ENCODE data around the gene EIF3I. TPM values are rescaled to one million over a fixed set of nuclear protein-coding genes. Genes with fewer than 3 reads are reported as not detected.

The EIF3I gene
- total and polyA plus RNA-seq, 2 of the 8 experiments (the other 6 are each of a cell fraction or from before 2014, with no cell fraction given): 247 to 346 TPM

DNA sequence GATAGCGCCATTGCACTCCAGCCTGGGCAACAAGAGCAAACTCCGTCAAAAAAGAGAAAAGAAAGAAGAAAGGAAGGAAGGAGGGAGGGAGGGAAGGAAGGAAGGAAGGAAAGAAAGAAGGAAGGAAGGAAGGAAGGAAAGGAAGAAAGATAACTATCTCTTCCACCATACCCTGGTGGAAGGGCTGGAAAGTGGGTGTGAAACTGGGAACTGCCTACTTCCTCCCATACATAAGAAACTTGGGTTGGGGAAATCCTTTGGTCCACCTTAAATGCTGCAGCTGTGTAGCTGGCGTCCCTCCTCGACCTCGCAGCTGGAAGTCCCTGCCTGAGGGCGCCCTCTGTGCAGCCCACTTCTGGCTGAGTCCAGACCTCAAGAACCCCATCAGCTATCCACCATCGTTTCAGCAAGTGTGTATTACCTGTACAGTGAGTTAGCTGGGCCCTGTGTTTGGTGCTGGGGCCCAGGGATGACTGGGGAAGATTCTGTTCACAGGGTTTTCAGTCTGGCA is 20.2 kb downstream of the EIF3I start:
- ChIA-PET CTCF (ENCODE audit: partially characterized antibody) (interaction anchor here (1.1 to 7.3 kb wide), 6 partner anchors 9 to 74 kb away, joined by 4 to 70 read pairs (median 6); partner anchors contain the start of gene LCK), POLR2A (ENCODE audit: partially characterized antibody) (interaction anchor here (0.9 to 9.1 kb wide), 11 partner anchors 8 to 93 kb away, joined by 3 to 73 read pairs (median 4); partner anchors contain the start of genes HDAC1, LCK and MARCKSL1)
- Histone ChIP-seq H2BK15ac (ENCODE audit: low read length) (no peak overlapping the region), H4K8ac (ENCODE audit: extremely low read depth, insufficient read depth, low read length) (no peak overlapping the region), H3K18ac (ENCODE audit: extremely low read depth, low read length) (peak overlapping the region; percentile 78), H2BK12ac (ENCODE audit: low read depth, low read length) (no peak overlapping the region), H2BK120ac (replicated peaks; ENCODE audit: low read depth, low read length) (no peak overlapping the region), H4K91ac (replicated peaks; ENCODE audit: insufficient read length, low read length) (peak overlapping the region; percentile 62), H3K9me3 (ENCODE audit: insufficient read depth in 2 of 2, low read depth in 1 of 2, low read length in 1 of 2) (no peaks in the 10 kb centered on the region), H3K27ac (ENCODE audit: low read depth, low read length) (no peak overlapping the region), H3K79me1 (ENCODE audit: low read depth, low read length) (no peaks in the 10 kb centered on the region), H3K27me3 (replicated peaks in 1 of 4; ENCODE audit: control insufficient read depth in 3 of 4, extremely low read depth in 1 of 4, insufficient read depth in 3 of 4, low read length in 3 of 4) (no peaks in the 10 kb centered on the region; a peak in 1 of 7 replicates), H3K79me2 (ENCODE audit: control insufficient read depth in 1 of 2, insufficient read depth in 2 of 2, low read length in 2 of 2) (no peaks in the 10 kb centered on the region), H2BK5ac (ENCODE audit: low read depth, low read length) (no peak overlapping the region), H4K20me1 (replicated peaks in 1 of 2; ENCODE audit: control insufficient read depth in 1 of 2, insufficient read depth in 2 of 2, low read length in 2 of 2) (no peaks in the 10 kb centered on the region), H4K5ac (ENCODE audit: insufficient read length, low read depth, low read length) (no peak overlapping the region), H3K4ac (replicated peaks; ENCODE audit: insufficient read length, low read depth, low read length) (no peak overlapping the region), H2AFZ (ENCODE audit: low read length) (no peak overlapping the region), H2BK20ac (ENCODE audit: low read length) (no peak overlapping the region), H3K4me3 (ENCODE audit: extremely low read depth in 1 of 4, insufficient read depth in 2 of 4, low read depth in 3 of 4, low read length in 4 of 4) (peak overlapping the region in 1 of 4 experiments; percentile 30; a peak in 1 of 8 replicates), H3K23me2 (ENCODE audit: low read depth, low read length) (peaks cover 16% of the 10 kb centered on the region), H3K9ac (replicated peaks in 1 of 4; ENCODE audit: extremely low read depth in 1 of 4, low read depth in 3 of 4, low read length in 3 of 4) (no peak overlapping the region), H3K4me1 (replicated peaks in 1 of 4; ENCODE audit: control insufficient read depth in 3 of 4, insufficient read depth in 4 of 4, low read length in 3 of 4) (peaks cover 0 to 7% (median 3%) of the 10 kb centered on the region in 4 experiments; a peak in 3 of 7 replicates), H3K23ac (ENCODE audit: insufficient read length) (no peak overlapping the region), H3K56ac (replicated peaks; ENCODE audit: insufficient read length, low read depth, low read length) (no peak overlapping the region), H3K14ac (ENCODE audit: insufficient read length) (no peak overlapping the region), H2AK5ac (ENCODE audit: low read depth, low read length) (0 out of 2 replicates have a peak overlapping the region, but pooled peaks have one; percentile 56), H3K36me3 (ENCODE audit: control insufficient read depth in 2 of 4, insufficient read depth in 4 of 4, low read length in 3 of 4) (no peaks in the 10 kb centered on the region), H3K4me2 (ENCODE audit: insufficient read depth in 1 of 2, low read depth in 2 of 2, low read length in 2 of 2) (peak overlapping the region; percentile 50 to 84)
- WGBS, 2 experiments (ENCODE audit: extremely low coverage in 1 of 2, insufficient coverage in 1 of 2, insufficient read length in 1 of 2, insufficient replicate concordance in 2 of 2, low coverage in 1 of 2, low lambda C conversion rate in 2 of 2, missing lambda C conversion rate in 1 of 2): 62% methylated on average over 6 of the region's 7 CpGs; no CpG with 5 or more reads in 1 of the 2 experiments
- FAIRE-seq (no peak), DNase-seq (ENCODE audit: low read depth in 1 of 2, low spot score in 2 of 2) (no peak)
- TF ChIP-seq CBX8 (IDR thresholded peaks at IDR 0.05; ENCODE audit: borderline replicate concordance, low read depth, low read length) (no peak), HDAC6 (IDR thresholded peaks at IDR 0.05; ENCODE audit: low read depth, low read length) (no peak), ATF2 (IDR thresholded peaks at IDR 0.05; ENCODE audit: low read length) (no peak)
